Left ventricle myocardium superior (tissue), 1 donor: ENCODE measurements around the gene TNNT3. TPM values are rescaled to one million over a fixed set of nuclear protein-coding genes. Genes with fewer than 3 reads are reported as not detected.
A peak's percentile ranks its signal among the peaks of the same experiment; 100 is the strongest.
"Not testable (repeated sequence)": the region's sequence is repeated elsewhere in the genome, so short reads cannot be mapped to it uniquely, and the experiment has no call there.

Experiments used
- ATAC-seq: fragments of 200-7000 bp; cut with Tn5 transposase; one replicate; pipeline ENCODE4 v1.9.1; 2020; ENCODE audit warnings: mild to moderate bottlenecking, moderate library complexity
- DNase-seq: peaks from one replicate; pipeline ENCODE4 v3.0.0-alpha.2; 2020
- intact Hi-C: fragments of 100-400 bp; cut with micrococcal nuclease; formaldehyde crosslinking; loops from one replicate; pipeline ENCODE4 v1.11.0; 2022
- long read RNA-seq: library from polyadenylated mRNA; unstranded; transcript quantifications from one replicate; pipeline ENCODE4 v2.0.0, GENCODE V29; 2021
- total RNA-seq: library from RNA; stranded (reverse); fragmentation: NEBNext Ultra II Directional; extraction: Animal tissue kit (Norgen Biotek cat#: 25700); gene quantifications from one replicate; pipeline ENCODE4 v1.2.1, GENCODE V29; 2021
- donor health status: DM: no; HTN: yes; CAD: no; lungs with severe emphysema.

Gene TNNT3
- total RNA-seq = 46.1 TPM
- long read RNA-seq, partial matches to known transcripts = 17 of 19 reads
- long read RNA-seq, other reads (novel, unspliced or antisense) = 2 of 19 reads

DNA sequence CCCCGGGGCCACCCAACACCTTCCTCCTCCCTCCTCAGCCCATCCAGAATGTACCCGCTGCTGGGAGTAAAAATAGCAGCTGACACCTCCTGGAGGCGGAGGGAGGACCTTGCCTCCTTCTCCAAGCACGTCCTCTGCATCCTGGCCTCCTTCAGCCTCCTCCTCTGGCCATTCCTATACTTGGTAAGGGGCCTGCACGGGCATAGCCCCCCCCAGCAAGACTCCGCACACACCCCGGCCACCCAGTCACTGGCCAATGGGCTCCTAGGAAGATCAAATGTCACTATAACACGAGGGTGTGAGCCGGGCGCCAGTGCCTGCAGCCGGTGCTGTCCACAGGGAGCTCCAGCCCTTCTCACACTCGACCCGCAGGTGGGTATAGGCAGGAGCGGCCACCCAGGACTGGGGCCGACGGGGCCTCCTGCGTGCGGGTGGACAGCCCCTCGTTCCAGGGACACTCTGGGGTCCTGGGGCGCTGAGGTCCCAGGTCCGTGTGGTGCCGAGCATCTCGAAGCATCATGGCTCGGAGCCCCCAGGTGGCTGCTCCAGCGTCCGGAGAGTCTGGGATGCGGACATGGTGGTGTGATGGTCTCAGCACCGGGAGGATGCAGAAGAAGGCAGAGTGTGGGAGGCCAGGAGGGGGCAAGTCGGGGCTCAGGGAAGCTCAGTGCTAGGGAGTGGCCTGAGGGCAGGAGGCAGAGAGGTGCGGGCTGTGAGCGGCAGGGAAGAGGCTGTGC lies at the start of gene TNNT3:
TNNT3 (plus strand) TSS at position 313 of the 737 bp plus-strand sequence. CDS start 3,172 bp downstream, outside the sequence.
- intact Hi-C loops = no loop called here
- DNase-seq (peak; percentile 48), ATAC-seq (peak; percentile 35)

DNA sequence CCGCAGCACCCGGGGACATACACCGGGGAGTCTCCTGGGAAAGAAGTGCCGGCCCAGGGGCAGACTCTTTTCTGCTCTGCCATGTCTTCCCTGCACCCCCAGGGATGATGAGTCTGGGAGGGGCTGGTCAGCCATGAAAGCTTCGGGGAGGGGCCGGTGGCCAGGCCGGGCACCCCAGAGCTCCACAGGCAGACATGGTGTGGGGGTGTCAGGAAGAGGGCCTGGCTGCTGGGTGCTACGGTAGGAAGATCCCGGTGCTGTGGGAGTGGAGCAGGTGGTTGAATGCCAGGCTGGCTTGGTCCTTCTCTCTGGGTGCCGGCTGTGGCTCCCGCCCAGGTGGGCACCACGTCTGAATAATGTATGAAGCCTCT lies 49.2 kb upstream of the TNNT3 start:
- intact Hi-C loops = no loop called here
- DNase-seq = peak; percentile 34
- peak; percentile 2 for ATAC-seq

DNA sequence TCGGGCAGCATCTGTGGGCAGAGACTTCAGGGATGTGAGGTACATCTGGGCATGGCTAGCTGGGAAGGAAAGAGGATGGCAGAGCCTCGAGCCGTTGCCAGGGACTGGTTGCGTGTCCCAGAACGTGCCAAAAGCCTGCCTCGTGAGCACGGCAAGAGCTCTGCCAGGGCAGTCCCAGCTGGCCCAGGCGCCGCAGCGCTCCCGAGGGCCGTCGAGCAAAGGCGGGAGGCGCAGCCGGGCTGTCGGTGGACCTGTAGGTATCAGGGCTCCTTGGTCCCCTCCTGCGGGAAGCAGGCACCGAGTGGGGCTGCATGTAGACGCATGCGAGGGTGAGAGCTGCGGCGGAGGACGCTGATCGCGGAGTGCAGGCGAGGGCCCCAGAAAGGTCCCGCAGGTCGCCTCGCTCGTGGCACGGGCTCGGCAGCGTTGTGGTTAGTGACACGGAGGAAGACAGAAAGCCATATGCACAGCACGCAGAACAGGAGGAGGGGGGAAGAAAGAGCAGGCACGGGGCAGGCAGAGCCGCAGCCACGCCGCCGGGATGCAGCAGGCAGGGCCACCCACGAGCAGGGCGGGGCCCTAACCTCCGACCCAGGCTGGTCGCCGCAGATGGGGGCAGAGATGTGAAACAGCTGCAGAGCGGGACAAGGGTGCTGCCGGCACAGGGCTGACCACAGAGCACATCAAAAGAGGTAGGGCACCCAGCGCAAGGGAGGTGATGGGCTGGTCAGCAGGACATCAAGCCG lies 48.6 kb upstream of the TNNT3 start:
- ATAC-seq = peak; percentile 23
- intact Hi-C loops = no loop called here
- peak; percentile 68 for DNase-seq

DNA sequence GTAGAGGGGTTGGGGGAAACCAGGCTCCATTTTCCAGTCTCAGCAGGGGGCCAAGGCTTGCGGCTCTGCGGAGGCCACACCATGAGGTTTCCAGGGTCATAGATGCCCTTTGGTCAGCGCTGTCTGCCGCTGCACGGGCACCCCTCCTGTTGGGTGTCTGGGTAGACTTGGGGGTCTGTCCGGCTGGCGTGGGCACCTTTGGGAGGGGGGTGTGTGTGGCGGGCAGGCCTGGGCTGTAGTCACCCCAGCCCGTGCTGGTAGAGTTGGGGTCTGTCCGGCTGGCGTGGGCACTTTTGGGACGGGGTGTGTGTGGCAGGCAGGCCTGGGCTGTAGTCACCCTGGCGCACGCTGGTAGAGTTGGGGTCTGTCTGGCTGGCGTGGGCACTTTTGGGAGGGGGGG lies 48.0 kb upstream of the TNNT3 start:
- DNase-seq = no peak
- no peak for ATAC-seq
- intact Hi-C loops = no loop called here

DNA sequence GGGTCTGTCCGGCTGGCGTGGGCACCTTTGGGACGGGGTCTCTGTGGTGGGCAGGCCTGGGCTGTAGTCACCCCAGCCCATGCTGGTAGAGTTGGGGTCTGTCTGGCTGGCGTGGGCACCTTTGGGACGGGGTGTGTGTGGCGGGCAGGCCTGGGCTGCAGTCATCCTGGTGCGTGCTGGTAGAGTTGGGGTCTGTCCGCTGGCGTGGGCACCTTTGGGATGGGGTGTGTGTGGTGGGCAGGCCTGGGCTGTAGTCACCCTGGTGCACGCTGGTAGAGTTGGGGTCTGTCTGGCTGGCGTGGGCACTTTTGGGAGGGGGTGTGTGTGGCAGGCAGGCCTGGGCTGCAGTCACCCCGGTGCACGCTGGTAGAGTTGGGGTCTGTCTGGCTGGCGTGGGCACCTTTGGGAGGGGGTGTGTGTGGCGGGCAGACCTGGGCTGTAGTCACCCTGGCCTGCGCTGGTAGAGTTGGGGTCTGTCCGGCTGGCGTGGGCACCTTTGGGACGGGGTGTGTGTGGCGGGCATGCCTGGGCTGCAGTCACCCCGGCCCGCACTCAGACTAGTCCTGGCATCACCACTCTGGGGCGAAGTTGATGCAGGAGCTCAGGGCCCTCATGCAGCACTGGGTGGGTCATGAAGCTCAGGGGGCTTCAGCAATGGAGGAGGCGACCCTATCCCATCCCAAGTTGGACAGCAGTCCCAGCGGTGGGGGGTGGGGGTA lies 47.1 kb upstream of the TNNT3 start:
- intact Hi-C loops = no loop called here
- ATAC-seq (no peak), DNase-seq (peak; percentile 33)

DNA sequence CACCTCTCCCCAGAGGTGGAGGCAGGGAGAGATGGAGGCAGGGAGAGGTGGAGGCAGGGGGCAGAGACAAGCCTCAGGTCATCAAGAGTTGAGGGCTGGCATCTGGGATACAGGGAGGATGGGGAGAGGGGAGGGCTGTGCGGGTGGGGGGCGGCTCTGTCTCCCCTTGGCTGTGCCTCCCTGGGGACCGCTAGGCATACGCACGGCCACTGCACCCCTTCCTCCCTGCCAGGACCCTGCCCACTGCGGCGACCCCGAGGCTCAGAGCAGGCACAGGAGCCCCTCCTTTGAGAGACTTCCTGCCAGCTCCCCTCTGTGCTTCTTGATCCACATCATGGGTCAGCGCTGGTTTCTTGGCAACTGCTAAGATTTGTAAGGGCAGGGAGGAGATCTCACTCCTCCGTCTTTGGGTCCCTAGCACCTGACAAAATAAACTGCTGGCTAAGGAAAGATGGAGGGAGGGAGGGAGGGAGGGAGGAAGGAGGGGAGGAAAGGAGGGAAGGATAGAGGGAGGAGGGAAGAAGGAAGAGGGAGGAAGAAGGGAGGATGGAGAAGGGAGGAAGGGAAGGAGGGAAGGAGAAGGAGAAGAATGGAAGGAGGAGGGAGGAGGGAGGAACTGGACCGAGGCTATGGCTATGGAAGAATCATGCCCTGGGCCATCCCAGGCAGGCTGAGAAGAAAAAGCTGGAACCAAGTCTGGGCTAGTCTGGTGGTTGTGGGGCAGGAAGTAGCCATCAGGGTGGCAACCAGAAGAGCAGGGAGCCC lies 46.3 kb upstream of the TNNT3 start:
- intact Hi-C loops = no loop called here
- DNase-seq = peak; percentile 51
- ATAC-seq = peak; percentile 25

- intact Hi-C loops, DNase-seq, ATAC-seq: not testable (repeated sequence)
Observed at GRCh38 chr11:1873813-1874150, 45.7 kb upstream of the TNNT3 start.

GRCh38 chr11:1874441-1875092 lies 44.9 kb upstream of the TNNT3 start:
- DNase-seq = peak; percentile 48
- intact Hi-C loops, ATAC-seq: not testable (repeated sequence)

- DNase-seq = peak; percentile 74
- intact Hi-C loops = no loop called here
- no peak for ATAC-seq
Observed at GRCh38 chr11:1875093-1875850, 44.2 kb upstream of the TNNT3 start.

GRCh38 chr11:1875851-1876301 lies 43.6 kb upstream of the TNNT3 start:
- ATAC-seq, intact Hi-C loops, DNase-seq: not testable (repeated sequence)

DNA sequence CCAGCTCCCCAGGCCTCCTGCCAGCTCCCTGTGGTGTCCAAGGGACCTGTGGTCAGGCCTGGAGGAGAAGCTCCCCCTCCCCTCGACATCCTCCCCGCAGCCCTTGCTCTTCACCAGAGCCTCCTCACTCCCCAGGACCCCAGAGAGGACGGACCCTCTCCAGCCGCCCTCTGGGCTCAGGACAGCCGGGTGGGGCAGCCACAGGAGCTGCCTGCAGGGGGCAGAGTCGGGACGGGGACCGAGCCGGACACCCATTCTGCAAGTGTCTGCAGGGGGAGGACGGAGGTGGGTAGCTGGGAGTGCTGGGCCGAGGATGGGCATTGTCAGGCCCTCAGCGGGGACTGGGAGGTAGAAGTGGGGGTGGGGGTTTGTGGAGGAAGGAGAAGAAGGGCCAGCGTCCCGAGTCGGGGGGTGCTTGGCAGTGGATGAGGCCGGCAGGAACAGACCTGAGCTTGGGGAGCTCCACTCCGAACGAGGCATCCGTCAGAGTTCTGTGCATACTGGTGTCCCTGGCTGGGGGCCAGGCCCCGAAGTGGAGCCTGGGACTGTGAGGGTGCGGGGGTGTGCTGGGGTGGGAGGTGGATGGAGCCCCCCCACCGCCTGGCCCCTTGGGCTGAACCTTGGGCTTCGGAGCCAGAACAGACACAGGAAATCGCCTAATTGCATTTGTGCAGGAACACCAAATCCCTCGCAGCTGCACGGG lies 43.0 kb upstream of the TNNT3 start:
- peak; percentile 21 for ATAC-seq
- intact Hi-C loops = no loop called here
- peak; percentile 88 for DNase-seq

DNA sequence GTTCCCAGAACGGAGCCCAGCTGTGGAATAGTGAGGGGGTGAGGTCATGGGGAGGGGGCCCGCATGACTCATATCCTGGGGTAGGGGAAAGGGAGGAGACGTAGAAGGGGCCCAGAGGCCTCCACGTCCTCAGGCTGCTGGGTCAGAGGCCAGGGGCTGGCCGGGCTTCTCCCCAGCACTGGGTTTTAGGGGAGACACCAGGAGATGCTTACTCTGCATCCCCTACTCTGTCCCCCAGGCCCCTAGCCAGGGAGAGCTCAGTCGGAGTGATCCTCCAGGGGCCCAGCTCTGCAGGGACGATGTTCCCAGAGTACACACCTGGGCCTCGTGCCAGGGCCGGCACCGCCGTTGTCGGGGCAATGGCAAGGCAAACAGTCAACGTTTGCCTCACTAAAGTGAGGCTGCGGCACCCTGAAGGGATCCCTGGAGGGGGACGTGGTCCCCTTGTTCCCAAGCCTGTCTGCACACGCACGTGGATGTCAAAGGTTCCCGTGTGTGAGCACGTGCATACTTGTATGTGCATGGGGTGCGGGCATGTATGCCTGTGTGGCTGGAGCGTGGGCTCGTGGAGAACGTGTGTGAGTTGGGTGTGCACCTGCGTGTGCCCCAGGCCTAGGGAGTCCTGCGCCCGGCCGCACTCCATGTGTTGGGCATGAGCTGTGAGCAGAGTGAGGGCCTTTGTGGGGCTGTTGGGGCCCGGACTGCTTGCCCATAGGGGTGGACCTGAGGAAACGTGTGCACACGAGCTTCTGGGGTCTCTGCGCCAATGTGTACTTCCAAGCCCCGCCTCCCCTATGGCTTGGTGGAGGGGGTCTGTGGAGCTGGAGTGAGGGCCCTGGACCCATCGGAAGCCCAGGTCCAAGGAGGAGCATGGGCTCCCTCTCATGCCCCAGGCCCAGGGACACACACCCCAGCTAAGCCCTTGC lies 42.0 kb upstream of the TNNT3 start:
- DNase-seq (peak; percentile 84), ATAC-seq (no peak)
- intact Hi-C loops = no loop called here

DNA sequence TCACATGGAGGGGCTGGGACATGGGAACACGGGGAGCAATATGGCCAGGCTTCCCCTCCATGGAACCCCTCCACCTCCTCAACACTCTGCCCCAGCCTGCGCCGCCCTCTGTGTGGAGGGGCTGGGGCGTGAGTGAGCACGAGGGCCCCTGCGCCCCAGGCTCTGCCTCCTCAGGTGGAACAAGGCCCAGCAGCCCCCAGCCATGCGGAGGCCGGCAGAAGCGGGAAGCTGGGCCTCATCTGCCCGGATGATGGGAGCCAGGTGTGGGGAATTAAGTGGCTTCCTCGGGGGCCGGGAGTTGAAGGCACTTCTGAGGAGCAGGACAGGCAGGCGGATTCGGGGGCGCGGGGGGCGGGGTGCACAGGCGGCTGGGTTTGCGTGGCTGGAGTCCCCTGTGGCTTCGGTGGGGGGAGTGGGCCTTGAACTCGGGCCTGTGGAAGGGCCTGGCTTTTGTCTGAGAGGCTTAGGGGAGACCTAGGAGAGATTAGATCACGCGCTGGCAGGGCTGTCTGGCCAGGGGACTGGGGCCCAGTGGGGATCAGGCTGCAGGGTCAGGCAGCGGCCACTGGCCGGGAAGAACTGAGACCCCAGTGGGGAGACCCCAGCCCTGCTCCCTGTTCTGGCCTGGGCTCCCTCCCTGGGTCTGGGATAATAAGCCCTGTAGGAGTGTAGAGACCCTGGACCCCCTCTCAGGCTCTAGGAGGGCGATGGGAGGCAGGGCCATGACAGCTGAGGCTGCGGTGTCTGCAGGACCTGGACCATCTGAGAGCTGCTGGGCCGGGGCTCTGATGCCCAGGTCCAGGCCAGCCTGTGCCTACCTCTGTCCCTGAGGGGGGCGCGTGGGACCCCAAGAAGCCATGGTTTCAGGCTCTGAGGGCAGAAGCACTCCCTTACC lies 41.1 kb upstream of the TNNT3 start:
- DNase-seq = peak; percentile 71
- intact Hi-C loops = no loop called here
- peak; percentile 15 for ATAC-seq

DNA sequence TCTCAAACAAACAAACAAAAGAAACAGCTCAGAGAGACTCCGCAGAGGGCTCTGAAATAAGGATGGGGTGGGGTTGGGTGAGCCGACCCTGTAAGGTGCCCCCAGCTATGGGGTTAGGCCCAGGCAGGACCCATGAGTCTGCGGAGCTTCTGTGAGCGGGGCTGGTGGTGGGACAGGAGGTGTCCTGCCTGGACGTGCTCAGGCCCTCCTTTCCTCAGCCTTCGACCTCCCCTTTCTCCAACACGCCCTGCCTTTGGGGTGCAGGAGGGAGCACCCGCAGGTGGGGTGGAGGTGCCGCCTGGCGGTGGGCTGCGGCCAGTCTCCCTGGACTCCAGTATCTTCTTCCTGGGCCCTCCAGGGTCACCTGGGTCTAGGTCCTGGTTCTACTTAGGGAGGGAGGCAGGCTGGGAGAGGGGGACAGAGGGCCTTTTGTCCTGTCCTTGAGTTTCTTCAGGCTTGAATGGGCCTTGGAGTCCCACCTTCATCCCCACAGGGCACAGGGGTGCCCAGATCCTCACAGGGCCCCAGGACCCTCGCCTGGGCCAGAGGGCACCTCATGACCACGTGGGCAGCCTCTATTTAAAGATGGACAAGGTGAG lies 40.1 kb upstream of the TNNT3 start:
- intact Hi-C loops = no loop called here
- ATAC-seq = no peak
- DNase-seq = peak; percentile 30
